Activated naive CD4-positive, alpha-beta T cell treated with anti-CD3 and anti-CD28 coated beads, Interleukin-2, amount 50 U/mL, for 72 hours (primary cell): ENCODE data around the gene IL1B. TPM values are rescaled to one million over a fixed set of nuclear protein-coding genes. Genes with fewer than 3 reads are reported as not detected.

Experiments
- ATAC-seq, 2 donors: fragments of 150-1000 bp; cut with Tn5 transposase; 2 replicates each; pipeline ENCODE4 v1.10.0; 2021; ENCODE audit warnings: mild to moderate bottlenecking in 2 of 2, moderate library complexity in 2 of 2
- DNase-seq, 2 donors: peaks; one replicate each; pipeline ENCODE4 v3.0.0; 2021 to 2022; ENCODE audit warnings: low spot score in 2 of 2
- H3K27ac Mint-ChIP-seq, 2 donors: one replicate each; pipeline ENCODE4 v1.8.0; 2022; ENCODE audit warnings: mild to moderate bottlenecking in 2 of 2, mixed read lengths in 2 of 2
- H3K36me3 Mint-ChIP-seq, 2 donors: one replicate each; pipeline ENCODE4 v1.8.0; 2022; ENCODE audit warnings: mixed read lengths in 2 of 2
- H3K9me3 Mint-ChIP-seq, 2 donors: one replicate each; pipeline ENCODE4 v1.8.0; 2022; ENCODE audit warnings: mixed read lengths in 2 of 2
- total RNA-seq, 2 donors: library from RNA; stranded (reverse); gene quantifications; one replicate each; pipeline ENCODE4 v1.2.3, GENCODE V29; 2022

The IL1B gene
- under 1 TPM in 1 of 2 donors, not detected in 1; 0.25 TPM for total RNA-seq

- ATAC-seq = no peak
- no peaks in the 10 kb centered on the region for H3K9me3 Mint-ChIP-seq
Measured at GRCh38 chr2:112836695-112837117, at the start of gene IL1B. Gene IL1B, minus strand, starts transcription at chr2:112836779. Its CDS starts 550 bp downstream, at chr2:112836229.

DNA sequence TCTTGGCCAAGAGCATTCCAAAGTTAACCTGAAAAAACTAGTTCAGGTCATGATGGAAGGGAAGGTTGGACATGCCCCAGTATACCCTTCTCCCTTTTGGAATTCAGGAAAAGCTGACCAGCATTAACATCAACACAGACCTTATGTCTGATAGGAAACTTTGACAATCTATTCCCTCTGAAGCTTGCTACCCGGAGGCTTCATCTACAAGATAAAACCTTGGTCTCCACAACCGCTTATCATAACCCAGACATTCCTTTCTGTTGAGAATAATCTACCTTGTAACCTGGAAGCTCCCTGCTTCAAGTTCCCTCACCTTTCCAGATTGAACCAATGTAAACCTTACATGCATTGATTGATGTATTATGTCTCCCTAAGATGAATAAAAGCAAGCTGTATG is 49.7 kb upstream of the IL1B start:
- Mint-ChIP-seq H3K27ac (no peak overlapping the region), H3K9me3 (no peaks in the 10 kb centered on the region), H3K36me3 (no peaks in the 10 kb centered on the region)
- no peak for ATAC-seq
- DNase-seq = no peak

More at GRCh38 chr2:112836695-112837117, at the start of gene IL1B:
- no peak for DNase-seq
- Mint-ChIP-seq H3K27ac (no peak within 1 kb of the TSS), H3K36me3 (no peaks in the 10 kb centered on the region)

DNA sequence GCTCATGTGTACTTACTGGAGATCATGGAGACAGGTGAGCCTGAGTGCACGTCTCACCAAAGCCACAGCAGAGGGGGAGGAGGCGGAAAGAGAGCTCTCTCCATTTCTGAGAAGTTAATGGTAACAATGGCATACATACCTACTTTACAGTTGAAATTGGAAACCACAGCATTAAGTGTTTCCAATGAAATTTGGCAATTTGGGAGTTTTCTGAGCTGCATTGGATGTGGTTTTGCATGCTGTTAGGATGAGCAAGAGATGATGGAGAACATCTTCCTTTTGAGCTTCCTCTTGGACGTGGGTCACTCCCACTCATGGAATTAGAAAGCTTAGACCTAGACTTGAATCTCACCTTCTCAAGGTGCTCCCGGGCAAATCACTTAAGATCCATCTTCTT is 48.9 kb upstream of the IL1B start:
- Mint-ChIP-seq H3K36me3 (no peaks in the 10 kb centered on the region), H3K9me3 (no peaks in the 10 kb centered on the region), H3K27ac (no peak overlapping the region)
- no peak for DNase-seq
- no peak for ATAC-seq

- H3K27ac Mint-ChIP-seq = peak overlapping the region in 1 of 2 donors; percentile 28
Measured at GRCh38 chr2:112884869-112885505, 48.4 kb upstream of the IL1B start.

DNA sequence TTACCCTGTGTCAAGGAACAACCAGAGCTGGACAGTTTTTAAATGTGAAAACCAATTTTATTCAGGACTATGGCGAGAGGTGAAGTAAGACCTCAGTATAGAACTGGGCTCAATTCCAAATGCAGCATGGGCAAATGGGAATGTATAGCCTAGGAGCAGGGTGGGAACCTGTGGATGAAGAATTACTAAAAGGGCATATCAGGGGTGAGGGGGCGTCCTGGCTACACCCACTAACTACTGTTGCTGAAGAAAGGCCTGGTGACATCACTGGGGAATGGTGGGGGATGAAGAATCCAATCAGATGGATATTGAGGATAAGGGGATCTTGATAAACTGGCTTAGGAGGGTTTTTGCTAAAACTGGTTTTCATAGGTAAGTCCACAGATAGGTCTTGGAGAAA is 47.1 kb upstream of the IL1B start:
- no peaks in the 10 kb centered on the region for H3K36me3 Mint-ChIP-seq
- no peak overlapping the region for H3K27ac Mint-ChIP-seq
- ATAC-seq = no peak

More at GRCh38 chr2:112884869-112885505, 48.4 kb upstream of the IL1B start:
- H3K9me3 Mint-ChIP-seq = no peaks in the 10 kb centered on the region
- ATAC-seq (peak; percentile 74 to 88), DNase-seq (peak; percentile 69 to 82)
- H3K36me3 Mint-ChIP-seq = no peaks in the 10 kb centered on the region

GRCh38 chr2:112881217-112881985 is 44.8 kb upstream of the IL1B start:
- H3K27ac Mint-ChIP-seq = peak overlapping the region in 1 of 2 donors; percentile 75
- no peak for DNase-seq
- H3K36me3 Mint-ChIP-seq = no peaks in the 10 kb centered on the region

More for the DNA sequence above, 47.1 kb upstream of the IL1B start:
- no peak for DNase-seq
- H3K9me3 Mint-ChIP-seq = no peaks in the 10 kb centered on the region

GRCh38 chr2:112880696-112881095 is 44.1 kb upstream of the IL1B start:
- DNase-seq (no peak), ATAC-seq (peak in 1 of 2 donors; percentile 15)
- H3K27ac Mint-ChIP-seq = peak overlapping the region in 1 of 2 donors; percentile 75
- H3K9me3 Mint-ChIP-seq = no peaks in the 10 kb centered on the region
- H3K36me3 Mint-ChIP-seq = no peaks in the 10 kb centered on the region

More at GRCh38 chr2:112881217-112881985, 44.8 kb upstream of the IL1B start:
- ATAC-seq = peak; percentile 59 to 72
- no peaks in the 10 kb centered on the region for H3K9me3 Mint-ChIP-seq

DNA sequence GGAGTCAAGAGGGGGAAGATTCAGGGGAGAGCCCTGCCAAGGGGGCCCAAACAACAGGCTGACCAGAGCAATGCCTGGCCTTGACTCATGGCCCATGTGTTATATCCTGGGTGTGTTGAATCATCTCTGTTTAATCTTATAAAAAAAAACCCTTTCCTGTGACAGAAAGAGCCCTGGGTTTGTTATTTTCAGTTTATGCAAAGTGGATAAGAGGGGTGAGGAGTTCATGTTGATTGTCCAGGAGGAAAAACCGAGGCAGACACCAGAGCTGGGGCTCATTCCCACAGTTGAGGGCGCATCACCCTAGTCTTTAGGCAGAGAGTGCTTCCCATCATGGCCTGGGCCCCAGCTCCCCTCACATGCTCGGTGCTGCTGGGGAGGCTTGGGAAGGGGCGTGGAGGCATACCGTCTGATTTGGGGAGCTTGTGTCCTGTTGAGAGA is 43.5 kb upstream of the IL1B start:
- no peaks in the 10 kb centered on the region for H3K36me3 Mint-ChIP-seq
- peak overlapping the region; percentile 47 to 75 for H3K27ac Mint-ChIP-seq
- peak; percentile 29 to 80 for ATAC-seq
- DNase-seq = no peak
- H3K9me3 Mint-ChIP-seq = no peaks in the 10 kb centered on the region

- no peak for DNase-seq
- H3K27ac Mint-ChIP-seq = peak overlapping the region in 1 of 2 donors; percentile 75
- no peaks in the 10 kb centered on the region for H3K9me3 Mint-ChIP-seq
- ATAC-seq = peak in 1 of 2 donors; percentile 2
- H3K36me3 Mint-ChIP-seq = no peaks in the 10 kb centered on the region
Measured at GRCh38 chr2:112879491-112880041, 43.0 kb upstream of the IL1B start.

DNA sequence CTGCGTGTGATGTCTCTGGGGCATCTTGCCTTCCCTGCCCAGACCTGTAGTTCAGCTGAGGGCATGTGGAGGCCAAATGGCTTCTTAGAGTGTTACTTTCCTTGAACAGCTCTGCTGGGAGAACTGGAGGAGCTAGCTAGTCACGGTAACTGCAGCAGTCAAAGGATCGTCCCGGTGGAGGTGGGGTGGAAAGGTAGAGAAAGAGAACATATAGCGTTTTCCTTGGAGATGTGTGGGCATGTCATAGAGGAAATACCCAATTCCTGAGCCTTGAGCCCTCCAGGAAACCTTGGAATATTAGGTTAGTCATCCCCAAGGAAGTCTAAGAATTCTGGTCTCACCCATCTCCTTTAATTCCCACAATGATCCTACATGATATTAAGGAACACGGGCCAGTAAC is 40.8 kb upstream of the IL1B start:
- no peak overlapping the region for H3K27ac Mint-ChIP-seq
- H3K36me3 Mint-ChIP-seq = no peaks in the 10 kb centered on the region
- ATAC-seq = no peak
- no peaks in the 10 kb centered on the region for H3K9me3 Mint-ChIP-seq
- DNase-seq = no peak

- H3K9me3 Mint-ChIP-seq = no peaks in the 10 kb centered on the region
- no peak for DNase-seq
- H3K27ac Mint-ChIP-seq = no peak overlapping the region
- no peaks in the 10 kb centered on the region for H3K36me3 Mint-ChIP-seq
- no peak for ATAC-seq
Measured at GRCh38 chr2:112876971-112877361, 40.4 kb upstream of the IL1B start.

GRCh38 chr2:112876257-112876970 is 39.8 kb upstream of the IL1B start:
- no peak for DNase-seq
- H3K9me3 Mint-ChIP-seq = no peaks in the 10 kb centered on the region

GRCh38 chr2:112870841-112871835 is 34.6 kb upstream of the IL1B start:
- H3K36me3 Mint-ChIP-seq = no peaks in the 10 kb centered on the region
- DNase-seq (no peak), ATAC-seq (no peak)
- H3K9me3 Mint-ChIP-seq = no peaks in the 10 kb centered on the region
- H3K27ac Mint-ChIP-seq = no peak overlapping the region

More at GRCh38 chr2:112876257-112876970, 39.8 kb upstream of the IL1B start:
- Mint-ChIP-seq H3K36me3 (no peaks in the 10 kb centered on the region), H3K27ac (no peak overlapping the region)
- no peak for ATAC-seq

DNA sequence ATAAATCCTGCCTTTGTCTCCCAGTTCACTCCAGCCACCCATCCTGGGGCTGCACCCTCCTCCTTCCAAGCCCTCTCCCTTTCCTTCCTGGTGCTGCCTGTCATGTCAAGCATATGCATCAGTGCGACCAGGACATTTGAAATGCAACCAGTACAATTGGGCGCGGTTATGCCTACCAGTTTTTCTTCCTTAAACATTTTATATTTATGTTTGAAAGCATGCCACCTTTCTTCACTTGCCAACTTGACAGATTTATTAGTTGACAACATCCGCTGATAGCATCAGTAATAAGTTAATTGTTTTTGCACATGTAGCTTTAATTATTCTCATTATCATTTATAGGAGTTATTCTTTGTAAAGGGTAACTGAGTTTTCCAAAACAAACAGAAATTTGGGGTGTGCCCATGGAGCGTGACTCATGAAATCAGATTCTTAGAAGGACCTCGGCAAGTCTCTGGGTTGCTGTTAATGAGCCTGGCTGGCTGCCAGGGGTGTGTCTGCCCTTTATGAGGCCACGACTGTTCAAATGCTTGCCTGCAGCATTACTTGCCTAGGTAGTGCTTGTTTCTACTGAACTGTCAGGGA is 32.8 kb upstream of the IL1B start:
- H3K9me3 Mint-ChIP-seq = peaks cover 0 to 5% of the 10 kb centered on the region in 2 donors
- no peak for DNase-seq
- H3K27ac Mint-ChIP-seq = no peak overlapping the region
- no peak for ATAC-seq
- no peaks in the 10 kb centered on the region for H3K36me3 Mint-ChIP-seq
